Skeletal muscle tissue (tissue), 4 donors: ENCODE measurements around the gene TEX36. TPM values are rescaled to one million over a fixed set of nuclear protein-coding genes. Genes with fewer than 3 reads are reported as not detected.

Experiments used
- H3K27ac ChIP-seq: one replicate; pipeline ENCODE4 v1.7.0; 2013; ENCODE audit warnings: mild to moderate bottlenecking, low read depth, low read length, inconsistent platforms
- H3K27me3 ChIP-seq, 3 donors: one replicate each; pipeline ENCODE4 v1.7.0; 2013; ENCODE audit warnings: low read length in 3 of 3; ENCODE audit not compliant: control insufficient read depth in 3 of 3, insufficient read depth in 3 of 3
- H3K36me3 ChIP-seq, 3 donors: one replicate each; pipeline ENCODE4 v1.7.0; 2013; ENCODE audit warnings: low read length in 3 of 3; ENCODE audit not compliant: control insufficient read depth in 3 of 3, insufficient read depth in 3 of 3
- H3K4me1 ChIP-seq, 3 donors: one replicate each; pipeline ENCODE4 v1.7.0; 2013; ENCODE audit warnings: low read length in 3 of 3, mild to moderate bottlenecking in 3 of 3; ENCODE audit not compliant: control insufficient read depth in 3 of 3, insufficient read depth in 3 of 3
- H3K4me3 ChIP-seq, 3 donors: one replicate each; pipeline ENCODE4 v1.7.0; 2013; ENCODE audit warnings: low read length in 3 of 3
- H3K9ac ChIP-seq, 3 donors: one replicate each; pipeline ENCODE4 v1.7.0; 2013; ENCODE audit warnings: low read length in 3 of 3, mild to moderate bottlenecking in 3 of 3, moderate library complexity in 2 of 3, low read depth in 1 of 3
- H3K9me3 ChIP-seq, 3 donors: one replicate each; pipeline ENCODE4 v1.7.0; 2013; ENCODE audit warnings: low read length in 3 of 3; ENCODE audit not compliant: control insufficient read depth in 3 of 3
- total RNA-seq: library from RNA; depleted of rRNA; stranded (reverse); fragments of >200 nt; gene quantifications from one replicate; pipeline ENCODE4 v1.2.3, GENCODE V29; 2014
- donor health status: Osteomylitis.

TEX36 gene
- total RNA-seq, 1 donor from 2014 or later, result not detected

DNA sequence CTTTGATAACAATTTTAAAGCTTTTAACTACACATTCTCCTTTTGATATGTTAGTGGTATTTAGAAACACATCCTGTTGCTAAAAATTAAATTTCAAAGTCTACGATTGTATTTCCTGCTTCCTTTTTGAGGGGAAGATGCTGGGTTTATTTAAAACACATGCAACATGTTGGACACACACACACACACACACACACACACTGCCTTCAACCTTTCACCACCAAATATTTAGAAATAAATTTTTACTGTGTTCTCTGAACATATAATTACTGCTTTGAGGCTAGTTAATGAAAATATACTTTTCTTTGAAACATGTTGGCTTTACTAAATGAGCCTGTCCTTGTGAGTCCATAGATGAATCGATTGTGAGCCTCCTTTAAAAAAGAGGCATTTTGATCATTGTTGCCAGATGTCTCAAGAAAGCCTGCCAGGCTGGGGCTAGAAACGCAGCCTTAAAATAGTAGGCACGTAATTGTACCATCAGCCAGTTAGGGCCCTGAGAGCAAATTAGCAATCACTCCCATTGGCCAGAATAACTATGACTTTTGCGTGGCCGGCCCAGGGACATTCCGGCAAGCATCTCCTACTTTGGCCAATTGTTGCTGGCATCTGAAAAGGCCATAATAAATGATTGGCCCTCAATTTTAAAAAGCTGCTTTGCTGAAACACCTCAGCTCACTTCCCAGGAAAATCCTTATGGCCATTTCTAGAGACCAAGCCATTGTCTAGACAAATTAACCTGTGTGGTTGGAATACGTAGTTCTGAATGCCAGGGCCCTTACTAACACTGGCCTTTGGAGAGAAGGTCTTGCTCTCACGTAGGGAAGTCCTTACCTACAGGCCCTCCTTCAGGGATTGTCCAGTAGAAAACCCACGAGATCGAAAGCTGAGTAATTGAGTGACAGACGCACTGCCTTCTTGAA lies 9.9 kb upstream of the TEX36 start:
- no peak overlapping the region for H3K4me3 ChIP-seq
- no peaks in the 10 kb centered on the region for H3K36me3 ChIP-seq
- H3K27me3 ChIP-seq, result peaks cover 7 to 11% (median 10%) of the 10 kb centered on the region in 3 donors
- H3K9me3 ChIP-seq, result no peaks in the 10 kb centered on the region
- H3K4me1 ChIP-seq, result no peaks in the 10 kb centered on the region
- H3K9ac ChIP-seq, result no peak overlapping the region
- H3K27ac ChIP-seq, result no peak overlapping the region

- no peak overlapping the region for H3K4me3 ChIP-seq
- H3K4me1 ChIP-seq, result no peaks in the 10 kb centered on the region
- no peaks in the 10 kb centered on the region for H3K36me3 ChIP-seq
- no peaks in the 10 kb centered on the region for H3K9me3 ChIP-seq
- no peak overlapping the region for H3K27ac ChIP-seq
- H3K27me3 ChIP-seq, result peaks cover 7 to 11% (median 10%) of the 10 kb centered on the region in 3 donors
- H3K9ac ChIP-seq, result no peak overlapping the region
Observed at GRCh38 chr10:125692196-125692595, 9.2 kb upstream of the TEX36 start.

DNA sequence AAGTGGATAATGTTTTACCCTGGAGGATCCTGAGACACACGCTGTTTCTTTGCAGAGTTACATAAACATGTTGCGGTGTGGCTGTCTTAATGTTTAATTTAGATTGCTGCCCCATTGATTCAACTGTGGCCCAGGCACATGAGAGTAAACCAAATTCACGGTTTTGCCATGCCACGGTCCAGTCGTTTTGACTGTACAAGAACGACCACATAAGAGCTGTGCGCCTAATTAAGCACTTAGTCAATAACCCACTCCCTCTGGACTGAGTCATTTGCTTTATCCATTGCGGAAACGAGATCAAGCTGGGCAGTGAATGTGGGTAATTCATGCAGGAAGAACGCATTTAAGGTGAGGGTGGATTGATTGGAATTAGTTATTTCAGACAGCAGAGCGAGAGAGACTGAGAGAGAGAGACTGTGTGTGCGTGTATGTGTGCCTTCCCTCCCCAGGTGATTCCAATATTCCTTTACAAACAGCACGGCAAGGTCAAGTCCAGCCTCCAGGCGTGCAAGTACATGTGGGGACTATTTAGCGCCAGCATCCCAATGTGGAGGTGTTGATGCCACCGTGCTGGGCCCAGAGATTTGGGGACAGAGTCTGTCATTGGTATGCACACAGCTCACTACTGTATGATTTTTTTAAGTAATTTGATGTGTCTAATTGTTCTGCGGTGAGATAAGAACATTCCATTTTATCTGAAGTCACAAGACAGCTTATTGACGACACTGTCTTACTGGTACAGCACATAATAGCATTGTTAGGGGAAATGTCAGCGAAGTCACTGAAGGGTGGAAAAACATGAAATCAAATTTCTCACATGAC lies 8.4 kb upstream of the TEX36 start:
- Histone ChIP-seq H3K9me3 (no peaks in the 10 kb centered on the region), H3K36me3 (no peaks in the 10 kb centered on the region), H3K27ac (no peak overlapping the region), H3K9ac (no peak overlapping the region), H3K4me3 (no peak overlapping the region), H3K27me3 (peaks cover 7 to 11% (median 10%) of the 10 kb centered on the region in 3 donors), H3K4me1 (no peaks in the 10 kb centered on the region)

GRCh38 chr10:125689955-125690569 lies 7.1 kb upstream of the TEX36 start:
- Histone ChIP-seq H3K27ac (no peak overlapping the region), H3K4me3 (no peak overlapping the region), H3K36me3 (no peaks in the 10 kb centered on the region), H3K9me3 (no peaks in the 10 kb centered on the region), H3K4me1 (no peaks in the 10 kb centered on the region), H3K9ac (no peak overlapping the region), H3K27me3 (peaks cover 7 to 17% (median 11%) of the 10 kb centered on the region in 3 donors)

GRCh38 chr10:125687507-125688185 lies 4.7 kb upstream of the TEX36 start:
- Histone ChIP-seq H3K27ac (no peak overlapping the region), H3K9me3 (no peaks in the 10 kb centered on the region), H3K4me1 (no peaks in the 10 kb centered on the region), H3K4me3 (no peak overlapping the region), H3K36me3 (no peaks in the 10 kb centered on the region), H3K9ac (no peak overlapping the region), H3K27me3 (peaks cover 8 to 32% (median 13%) of the 10 kb centered on the region in 3 donors)

DNA sequence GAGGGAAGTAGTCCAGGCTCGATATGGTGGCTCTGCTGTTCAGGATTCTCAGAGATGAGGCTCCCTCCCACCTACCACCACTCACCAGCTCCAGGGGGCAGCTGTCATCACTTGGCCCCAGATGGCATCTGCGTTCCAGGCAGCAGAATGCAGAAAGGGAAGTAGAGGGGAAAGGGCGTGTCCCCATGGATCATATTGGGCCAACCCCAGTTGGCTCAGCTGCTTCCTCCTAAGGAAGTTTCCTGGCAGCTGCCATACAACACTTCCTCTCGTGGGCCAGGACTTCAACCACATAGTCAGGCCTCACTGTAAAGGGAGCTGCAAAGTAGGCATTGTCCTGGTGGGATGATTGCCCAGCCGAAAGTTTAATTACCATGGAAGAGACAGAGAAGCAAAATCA lies 1.6 kb upstream of the TEX36 start:
- H3K4me3 ChIP-seq, result no peak overlapping the region
- no peak overlapping the region for H3K9ac ChIP-seq
- H3K36me3 ChIP-seq, result no peaks in the 10 kb centered on the region
- no peaks in the 10 kb centered on the region for H3K4me1 ChIP-seq
- H3K9me3 ChIP-seq, result no peaks in the 10 kb centered on the region
- H3K27ac ChIP-seq, result no peak overlapping the region
- H3K27me3 ChIP-seq, result peaks cover 2 to 25% (median 6%) of the 10 kb centered on the region in 3 donors

- Histone ChIP-seq H3K4me3 (no peak overlapping the region), H3K9me3 (no peaks in the 10 kb centered on the region), H3K4me1 (no peaks in the 10 kb centered on the region), H3K36me3 (no peaks in the 10 kb centered on the region), H3K27me3 (peaks cover 4 to 24% (median 6%) of the 10 kb centered on the region in 3 donors), H3K27ac (no peak overlapping the region), H3K9ac (no peak overlapping the region)
Observed at GRCh38 chr10:125683821-125684220, 858 bp upstream of the TEX36 start.

DNA sequence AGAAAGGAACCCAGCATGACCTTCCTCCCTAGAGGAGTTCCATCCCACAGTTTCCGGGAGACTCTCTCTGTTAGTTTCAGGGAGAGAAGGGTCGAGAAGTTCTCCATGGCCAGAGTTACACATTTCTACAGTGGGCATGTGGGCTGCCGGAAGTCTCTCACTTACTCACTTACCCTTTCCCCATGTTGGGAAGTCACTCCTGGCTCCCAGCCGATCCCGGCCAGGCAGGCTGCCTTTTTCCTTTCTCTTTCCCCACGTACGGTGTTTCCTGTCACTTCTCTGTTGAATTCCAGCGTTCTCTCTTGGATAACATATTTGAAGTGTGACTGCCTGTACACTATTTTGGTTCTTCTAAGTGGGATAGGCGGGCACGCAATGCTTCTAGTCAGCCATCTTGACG lies 3.5 kb downstream of the TEX36 start:
- Histone ChIP-seq H3K27me3 (peaks cover 6 to 15% (median 6%) of the 10 kb centered on the region in 3 donors), H3K9me3 (peaks cover 0 to 8% (median 0%) of the 10 kb centered on the region in 3 donors), H3K9ac (no peak overlapping the region), H3K36me3 (no peaks in the 10 kb centered on the region), H3K4me1 (no peaks in the 10 kb centered on the region), H3K27ac (no peak overlapping the region), H3K4me3 (no peak overlapping the region)

DNA sequence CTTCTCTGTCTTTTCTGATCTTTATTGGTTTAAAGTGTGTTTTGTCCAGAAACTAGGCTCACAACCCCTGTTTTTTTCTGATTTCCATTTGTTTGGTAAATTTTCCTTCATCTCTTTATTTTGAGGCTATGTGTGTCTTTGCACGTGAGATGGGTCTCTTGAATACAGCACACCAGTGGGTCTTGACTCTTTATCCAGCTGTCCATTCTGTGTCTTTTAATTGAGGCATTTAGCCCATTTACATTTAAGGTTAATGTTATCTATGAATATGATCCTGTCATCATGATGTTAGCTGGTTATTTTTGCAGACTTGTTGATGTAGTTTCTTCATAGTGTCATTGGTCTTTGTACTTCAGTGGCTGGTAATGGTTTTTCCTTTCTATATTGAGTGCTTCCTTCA lies 10.1 kb downstream of the TEX36 start:
- Histone ChIP-seq H3K27me3 (peaks cover 0 to 3% (median under 1%) of the 10 kb centered on the region in 3 donors), H3K9ac (no peak overlapping the region), H3K4me1 (no peaks in the 10 kb centered on the region), H3K4me3 (no peak overlapping the region), H3K9me3 (peaks cover 0 to 8% (median 0%) of the 10 kb centered on the region in 3 donors), H3K36me3 (no peaks in the 10 kb centered on the region), H3K27ac (no peak overlapping the region)
